HepG2 (cell line): Measurements from ENCODE around the gene CADM1. TPM values are rescaled to one million over a fixed set of nuclear protein-coding genes. Genes with fewer than 3 reads are reported as not detected.

ENCODE experiments used
- ATAC-seq: fragments of 200-7000 bp; cut with Tn5 transposase; 3 replicates; pipeline ENCODE4 v1.9.1; 2020; ENCODE audit warnings: mild to moderate bottlenecking, moderate library complexity
- BruUV-seq: library from RNA; stranded (reverse); fragments of 400-500 nt; replicated peaks from 2 replicates; lab custom pipeline; 2021; lab: Mats Ljungman, UMichigan
- CTCF ChIA-PET: fragments of 300-600 bp; formaldehyde crosslinking; extraction: SDS; loops from one replicate; lab custom pipeline; 2021; ENCODE audit warnings: low total read pairs, inconsistent platforms, low intra/inter-chr PET ratio; lab: Yijun Ruan, JAX
- POLR2A ChIA-PET: fragments of 350-600 bp; sonication (Branson Sonifier 250); formaldehyde crosslinking; loops from one replicate; lab custom pipeline; 2020; ENCODE audit warnings: antibody characterized with exemption, inconsistent platforms; lab: Yijun Ruan, JAX
- DNase-seq: peaks from one replicate; pipeline ENCODE4 v3.0.0-alpha.2; 2015; ENCODE audit warnings: low spot score
- FAIRE-seq: peaks from 3 replicates; lab custom pipeline; 2011; peaks lifted over from hg19 to GRCh38; lab: Jason Lieb, UNC
- H2AFZ ChIP-seq: one replicate; pipeline ENCODE4 v1.6.1; 2011; ENCODE audit warnings: low read length, inconsistent platforms
- H3K27ac ChIP-seq: fragments of 300-600 bp; 3 replicates; pipeline ENCODE4 v1.8.0; 2011; ENCODE audit warnings: mixed run types, mild to moderate bottlenecking, mixed read lengths, low read length, inconsistent platforms; ENCODE audit not compliant: insufficient read depth; ENCODE audit errors: extremely low read length
- H3K27me3 ChIP-seq, 2 experiments: fragments of 200-600 bp in 1 of 2; 2 replicates in 1 of 2; 3 replicates in 1 of 2; pipeline versions ENCODE4 v1.6.0 to v1.8.0; 2011; ENCODE audit warnings: low read length in 2 of 2, mild to moderate bottlenecking in 2 of 2, moderate library complexity in 2 of 2, inconsistent platforms in 1 of 2; ENCODE audit not compliant: insufficient read depth in 2 of 2, control insufficient read depth in 1 of 2
- H3K36me3 ChIP-seq, 2 experiments: fragments of 200-600 bp in 1 of 2; replicated peaks in 1 of 2; 2 replicates in 1 of 2; 3 replicates in 1 of 2; pipeline versions ENCODE4 v1.5.1 to v1.8.0; 2011; ENCODE audit warnings: low read length in 2 of 2, inconsistent platforms in 1 of 2; ENCODE audit not compliant: insufficient read depth in 2 of 2, control insufficient read depth in 1 of 2
- H3K4me1 ChIP-seq: 2 replicates; pipeline ENCODE4 v1.5.1; 2012; ENCODE audit warnings: low read length, inconsistent platforms; ENCODE audit not compliant: insufficient read depth
- H3K4me2 ChIP-seq: 2 replicates; pipeline ENCODE4 v1.6.0; 2011; ENCODE audit warnings: low read depth, low read length, inconsistent platforms
- H3K4me3 ChIP-seq, 3 experiments: fragments of 200-600 bp in 1 of 3; sonication (generic), shearing (Covaris generic) in 1 of 3; replicated peaks in 1 of 3; 2 replicates each; pipeline ENCODE4 v1.5.1; 2011 to 2016; ENCODE audit warnings: low read length in 3 of 3, inconsistent platforms in 2 of 3, low read depth in 2 of 3, mild to moderate bottlenecking in 2 of 3, control low read depth in 1 of 3, mixed read lengths in 1 of 3; ENCODE audit not compliant: insufficient read depth in 1 of 3
- H3K79me2 ChIP-seq: one replicate; pipeline ENCODE4 v1.6.1; 2011; ENCODE audit warnings: low read length, inconsistent platforms; ENCODE audit not compliant: insufficient read depth
- H3K9ac ChIP-seq: 2 replicates; pipeline ENCODE4 v1.6.0; 2011; ENCODE audit warnings: mild to moderate bottlenecking, low read depth, low read length, inconsistent platforms; ENCODE audit not compliant: insufficient read depth
- H3K9me3 ChIP-seq: 2 replicates; pipeline ENCODE4 v1.5.1; 2012; ENCODE audit warnings: mild to moderate bottlenecking, low read length
- H4K20me1 ChIP-seq: 2 replicates; pipeline ENCODE4 v1.6.0; 2011; ENCODE audit warnings: inconsistent platforms, mild to moderate bottlenecking, low read length, moderate library complexity; ENCODE audit not compliant: insufficient read depth
- ELF4 ChIP-seq: sonication (generic); formaldehyde crosslinking; IDR thresholded peaks from 2 replicates; pipeline ENCODE4 v1.5.0; 2020; ENCODE audit warnings: missing genetic modification reagents, mild to moderate bottlenecking, moderate library complexity, borderline replicate concordance
- NR2F1 ChIP-seq, 2 experiments: fragments of 450-650 bp in 1 of 2; formaldehyde crosslinking in 1 of 2; IDR thresholded peaks; 2 replicates each; pipeline versions ENCODE4 v1.5.0 to v1.6.1; 2016 to 2020; ENCODE audit warnings: mild to moderate bottlenecking in 1 of 2, missing compliant biosample characterization in 1 of 2, missing genetic modification reagents in 1 of 2, moderate library complexity in 1 of 2
- NR2F2 ChIP-seq: IDR thresholded peaks from 2 replicates; pipeline ENCODE4 v1.6.1; 2012; ENCODE audit warnings: low read depth, inconsistent platforms, borderline replicate concordance
- RBFOX2 ChIP-seq: fragments of 200-400 bp; formaldehyde crosslinking; IDR thresholded peaks from 2 replicates; pipeline ENCODE4 v1.6.1; 2017; ENCODE audit warnings: low read depth, mild to moderate bottlenecking, low read length
- SMYD3 ChIP-seq: sonication (generic); formaldehyde crosslinking; IDR thresholded peaks from 2 replicates; pipeline ENCODE4 v1.8.1; 2023; ENCODE audit warnings: mild to moderate bottlenecking, missing genetic modification reagents
- SNRNP70 ChIP-seq: fragments of 200-400 bp; formaldehyde crosslinking; IDR thresholded peaks from 2 replicates; pipeline ENCODE4 v1.6.1; 2017; ENCODE audit warnings: mild to moderate bottlenecking, low read depth, low read length, moderate library complexity
- STAG1 ChIP-seq: sonication (generic); formaldehyde crosslinking; IDR thresholded peaks from 2 replicates; pipeline ENCODE4 v1.4.0; 2020; ENCODE audit warnings: missing genetic modification reagents
- TARDBP ChIP-seq: sonication (generic); formaldehyde crosslinking; IDR thresholded peaks from 2 replicates; pipeline ENCODE4 v1.8.0; 2022; ENCODE audit warnings: mild to moderate bottlenecking, missing genetic modification reagents
- ZBTB1 ChIP-seq: sonication (generic); formaldehyde crosslinking; IDR thresholded peaks from 2 replicates; pipeline ENCODE4 v1.4.0; 2020; ENCODE audit warnings: missing genetic modification reagents, borderline replicate concordance
- ZNF260 ChIP-seq: sonication (generic); formaldehyde crosslinking; IDR thresholded peaks from 2 replicates; pipeline ENCODE4 v1.4.0; 2020; ENCODE audit warnings: missing genetic modification reagents, low read depth, mild to moderate bottlenecking, borderline replicate concordance
- ZNF33B ChIP-seq: sonication (generic); formaldehyde crosslinking; IDR thresholded peaks from 2 replicates; pipeline ENCODE4 v1.5.1; 2020; ENCODE audit warnings: mild to moderate bottlenecking, missing genetic modification reagents
- WGBS: methylation state at CpG from one replicate; pipeline ENCODE4 v1.1.6; 2017; ENCODE audit warnings: low lambda C conversion rate; 5-methylcytosine and 5-hydroxymethylcytosine counted together
- in situ Hi-C: cut with HindIII; loops from 2 replicates; pipeline ENCODE4 v1.10.0; 2017; ENCODE audit warnings: low pct_unique_long_range_greater_than_20kb; ENCODE audit not compliant: extremely low pct_ligation_motif_present
- intact Hi-C: fragments of 100-400 bp; cut with micrococcal nuclease; formaldehyde crosslinking; loops from one replicate; pipeline ENCODE4 v1.10.0; 2022; ENCODE audit not compliant: unreplicated experiment
- polyA plus RNA-seq, 8 experiments: library from polyadenylated mRNA; depleted of rRNA in 3 of 8; stranded (reverse) in 7 of 8; unstranded in 1 of 8; fragments of >200 nt; fragmentation: Illumina TruSeq in 4 of 8; extraction: Trizol in 4 of 8; gene quantifications; 2 replicates each; pipeline versions ENCODE4 v1.2.1 to v1.2.3, GENCODE V29; 2011 to 2016; ENCODE audit warnings: low read depth in 4 of 8, missing spikeins in 1 of 8, mixed read lengths in 1 of 8; ENCODE audit not compliant: insufficient read depth in 1 of 8
- total RNA-seq, 5 experiments: library from RNA; depleted of rRNA; stranded (reverse); fragments of >200 nt; fragmentation: Illumina TruSeq; extraction: Trizol; gene quantifications; 2 replicates each; pipeline ENCODE4 v1.2.3, GENCODE V29; 2016; ENCODE audit warnings: low read depth in 1 of 5
- TF ChIP-seq, protein P1 (sequence below): sonication (generic); formaldehyde crosslinking; IDR thresholded peaks from 2 replicates; pipeline ENCODE4 v1.5.0; 2020; ENCODE audit warnings: missing genetic modification reagents, mild to moderate bottlenecking, borderline replicate concordance
- TF ChIP-seq, protein P2 (sequence below): sonication (generic); formaldehyde crosslinking; IDR thresholded peaks from 2 replicates; pipeline ENCODE4 v1.5.0; 2020; ENCODE audit warnings: missing genetic modification reagents

Gene CADM1
- total and polyA plus RNA-seq, 2 of the 13 experiments (the other 11 are each of a cell fraction or from before 2014, with no cell fraction given): 71.3 to 122 TPM

DNA sequence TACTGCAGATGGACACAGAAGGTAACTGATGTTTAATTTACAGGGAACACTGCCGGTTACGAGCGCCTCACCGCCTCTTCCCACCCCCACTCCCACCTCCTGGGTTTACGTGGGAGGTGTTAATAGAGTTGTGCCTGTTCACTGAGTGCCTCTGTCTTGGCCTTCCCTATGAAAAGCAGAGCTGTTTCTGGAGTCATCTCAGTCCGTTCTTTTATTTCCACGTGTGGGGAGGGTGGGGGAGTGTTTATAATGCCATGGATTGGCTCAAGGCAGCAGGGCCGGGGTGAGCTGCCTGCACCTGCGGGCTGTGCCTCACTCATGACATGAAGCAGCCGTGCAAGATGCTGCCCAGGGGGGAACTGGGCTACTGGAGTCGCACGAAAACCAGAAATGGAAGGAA is 322.7 kb downstream of the CADM1 start:
- in situ Hi-C loops (no loop called here), intact Hi-C loops (no loop called here)
- peaks cover 14% of the 10 kb centered on the region for H3K4me1 ChIP-seq
- no peaks in the 10 kb centered on the region for H4K20me1 ChIP-seq
- 98% methylated on average over 12 of the region's 12 CpGs for WGBS
- BruUV-seq: no TSS peak
- no peak for FAIRE-seq
- H3K4me3 ChIP-seq: no peak overlapping the region
- no peak overlapping the region for H3K27ac ChIP-seq
- no peak for ATAC-seq
- H3K4me2 ChIP-seq: no peak overlapping the region
- no peak for DNase-seq
- CTCF ChIA-PET: no interaction called here
- H3K9me3 ChIP-seq: no peaks in the 10 kb centered on the region
- POLR2A ChIA-PET: no interaction called here
- TF ChIP-seq, protein P1, sequence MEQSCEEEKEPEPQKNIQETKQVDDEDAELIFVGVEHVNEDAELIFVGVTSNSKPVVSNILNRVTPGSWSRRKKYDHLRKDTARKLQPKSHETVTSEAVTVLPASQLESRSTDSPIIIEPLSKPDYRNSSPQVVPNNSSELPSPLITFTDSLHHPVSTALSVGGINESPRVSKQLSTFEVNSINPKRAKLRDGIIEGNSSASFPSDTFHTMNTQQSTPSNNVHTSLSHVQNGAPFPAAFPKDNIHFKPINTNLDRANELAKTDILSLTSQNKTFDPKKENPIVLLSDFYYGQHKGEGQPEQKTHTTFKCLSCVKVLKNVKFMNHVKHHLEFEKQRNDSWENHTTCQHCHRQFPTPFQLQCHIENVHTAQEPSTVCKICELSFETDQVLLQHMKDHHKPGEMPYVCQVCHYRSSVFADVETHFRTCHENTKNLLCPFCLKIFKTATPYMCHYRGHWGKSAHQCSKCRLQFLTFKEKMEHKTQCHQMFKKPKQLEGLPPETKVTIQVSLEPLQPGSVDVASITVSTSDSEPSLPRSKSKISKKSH (CRISPR knock-in tag): no peak
- TF ChIP-seq NR2F1 (CRISPR knock-in tag; IDR thresholded peaks at IDR 0.05): no peak
- TF ChIP-seq RBFOX2: no peak
- peaks cover 1 to 10% of the 10 kb centered on the region in 2 experiments; a peak in 2 of 5 replicates for H3K36me3 ChIP-seq
- H3K27me3 ChIP-seq: no peaks in the 10 kb centered on the region
- no peaks in the 10 kb centered on the region for H3K79me2 ChIP-seq
- H2AFZ ChIP-seq: no peak overlapping the region
- no peak overlapping the region for H3K9ac ChIP-seq

DNA sequence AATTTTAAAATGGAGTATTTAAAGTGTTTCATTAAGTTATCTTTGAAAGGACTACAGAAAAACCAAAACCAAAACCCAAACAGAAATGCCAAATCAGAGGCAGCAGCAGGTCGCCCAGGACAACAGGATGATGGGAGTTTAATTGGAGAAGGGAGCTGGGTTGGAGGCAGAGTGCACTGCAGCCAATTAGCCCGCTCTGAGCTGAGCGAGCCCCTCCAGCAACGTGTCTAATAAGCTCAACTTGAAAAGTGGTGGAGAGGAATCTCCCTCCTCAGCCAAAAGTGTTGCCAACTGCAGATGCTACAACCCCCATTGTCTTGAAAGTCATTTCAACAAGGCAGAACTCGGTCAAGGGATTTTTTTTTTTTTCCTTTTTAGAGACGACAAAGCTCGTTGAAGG is 323.9 kb downstream of the CADM1 start:
- Histone ChIP-seq H4K20me1 (no peaks in the 10 kb centered on the region), H3K4me2 (no peak overlapping the region), H3K9ac (no peak overlapping the region), H3K9me3 (no peaks in the 10 kb centered on the region), H3K36me3 (peaks cover 1 to 10% of the 10 kb centered on the region in 2 experiments; a peak in 3 of 5 replicates), H3K4me1 (peaks cover 14% of the 10 kb centered on the region), H3K27me3 (no peaks in the 10 kb centered on the region), H3K79me2 (no peaks in the 10 kb centered on the region)
- CTCF ChIA-PET: no interaction called here
- FAIRE-seq (no peak), ATAC-seq (no peak)
- BruUV-seq: no TSS peak
- intact Hi-C loops: no loop called here
- 97% methylated on average over 4 of the region's 7 CpGs for WGBS
- TF ChIP-seq TARDBP (CRISPR knock-in tag) (no peak), ELF4 (CRISPR knock-in tag) (no peak), ZNF260 (CRISPR knock-in tag) (no peak), SMYD3 (CRISPR knock-in tag) (no peak), SNRNP70 (no peak), ZNF33B (no peak), ZBTB1 (CRISPR knock-in tag) (no peak), STAG1 (CRISPR knock-in tag) (no peak), NR2F2 (no peak)
- TF ChIP-seq, protein P2, sequence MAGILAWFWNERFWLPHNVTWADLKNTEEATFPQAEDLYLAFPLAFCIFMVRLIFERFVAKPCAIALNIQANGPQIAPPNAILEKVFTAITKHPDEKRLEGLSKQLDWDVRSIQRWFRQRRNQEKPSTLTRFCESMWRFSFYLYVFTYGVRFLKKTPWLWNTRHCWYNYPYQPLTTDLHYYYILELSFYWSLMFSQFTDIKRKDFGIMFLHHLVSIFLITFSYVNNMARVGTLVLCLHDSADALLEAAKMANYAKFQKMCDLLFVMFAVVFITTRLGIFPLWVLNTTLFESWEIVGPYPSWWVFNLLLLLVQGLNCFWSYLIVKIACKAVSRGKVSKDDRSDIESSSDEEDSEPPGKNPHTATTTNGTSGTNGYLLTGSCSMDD (CRISPR knock-in tag): no peak
- TF ChIP-seq, all 625 proteins: peak for 0
- DNase-seq: no peak
- Histone ChIP-seq H3K4me3 (no peak overlapping the region), H3K27ac (no peak overlapping the region), H2AFZ (no peak overlapping the region)
- in situ Hi-C loops: no loop called here
- POLR2A ChIA-PET: no interaction called here
